Measurements from ENCODE around the gene KCNAB3. TPM values are rescaled to one million over a fixed set of nuclear protein-coding genes. Genes with fewer than 3 reads are reported as not detected.

Gene KCNAB3
- total RNA-seq (2022; extraction: Qiagen RNA extraction), result 1.9 to 2.9 TPM (median 2.7 TPM) in 5 replicates

DNA sequence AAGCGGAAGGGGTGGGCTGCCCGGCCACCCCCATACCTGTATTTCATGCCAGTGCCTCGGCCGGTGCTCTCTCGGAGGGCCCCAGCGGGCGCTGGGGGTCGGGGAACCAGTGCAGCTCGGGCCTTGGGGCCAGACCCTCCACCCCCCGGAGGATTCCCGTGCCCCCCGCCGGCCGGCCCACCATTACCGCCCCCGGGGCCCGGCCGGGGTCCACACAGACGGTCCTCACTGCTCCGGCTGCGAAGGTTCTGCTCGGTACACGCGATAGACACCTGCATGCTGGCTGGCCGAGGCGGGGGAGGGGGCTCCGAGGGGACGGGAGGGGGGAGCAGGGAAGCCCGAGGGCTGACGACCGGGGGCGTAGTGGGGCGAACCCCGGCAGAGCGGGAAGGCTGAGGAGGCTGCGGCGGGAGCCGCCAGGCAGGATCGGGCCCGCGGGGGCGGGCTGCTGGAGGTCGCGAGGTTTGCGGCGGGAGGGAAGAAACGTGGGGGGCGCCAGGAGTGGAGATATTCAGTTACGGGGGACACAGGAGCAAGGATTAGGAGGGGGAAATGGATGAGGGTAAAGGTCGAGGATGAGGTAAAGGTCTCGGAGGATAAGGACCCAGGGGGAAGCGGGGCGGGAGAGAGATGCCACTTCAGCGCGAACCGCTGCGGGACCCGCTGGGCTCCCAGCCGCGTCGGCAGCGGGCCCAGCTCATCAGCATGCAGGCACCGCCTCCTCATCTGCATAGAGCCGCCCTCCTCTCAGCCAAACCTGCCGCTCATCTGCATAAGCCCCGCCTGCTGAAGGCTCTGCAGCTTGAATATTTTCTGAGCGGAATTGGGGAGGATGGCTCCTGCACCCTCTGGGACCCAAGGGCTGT lies at the start of gene KCNAB3:
Gene KCNAB3, minus strand, starts transcription at position 699 of the 866 bp plus-strand sequence. Its CDS starts 421 bp downstream, at position 278.

DNA sequence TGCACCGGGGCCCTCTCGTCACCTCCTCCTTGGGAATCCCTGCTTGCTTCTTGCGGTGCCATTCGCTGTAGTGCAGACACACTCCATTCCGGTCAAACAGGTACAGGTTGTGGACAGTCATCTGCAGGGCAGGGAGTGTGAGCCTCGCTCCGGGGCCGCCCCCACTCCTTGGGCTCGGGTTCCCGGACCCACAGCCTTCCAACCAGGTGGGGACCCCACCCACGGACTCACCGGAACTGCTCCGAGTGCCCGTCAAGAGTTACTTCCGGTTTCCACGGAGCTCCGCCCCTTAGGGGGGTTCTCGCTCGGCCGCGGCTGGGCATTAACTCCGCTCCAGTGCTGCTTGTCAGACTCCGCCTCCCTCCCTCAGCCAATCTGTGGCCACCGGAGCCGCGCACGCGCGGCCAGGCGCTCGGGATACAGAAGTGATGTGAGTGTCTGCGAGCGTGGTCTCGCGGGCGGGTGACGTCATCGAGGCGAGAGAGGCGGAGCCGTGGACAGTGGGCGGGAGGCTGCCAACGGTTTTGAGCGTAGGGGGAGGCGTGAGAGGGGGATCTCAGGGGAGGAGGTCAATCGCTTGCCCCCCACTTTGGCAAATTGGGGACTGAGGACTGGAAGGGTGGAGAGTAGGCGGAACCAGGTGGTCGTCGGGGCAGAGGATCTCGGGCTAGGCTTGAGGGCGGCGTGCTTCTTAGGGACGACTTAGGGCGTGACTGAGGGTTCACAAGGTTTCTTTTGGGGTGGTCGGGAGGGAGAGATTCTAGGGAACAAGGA lies 2.2 kb upstream of the KCNAB3 start, which contains the start of the genes CNTROB and TRAPPC1:
Gene CNTROB, plus strand, starts transcription at position 498 of the 774 bp plus-strand sequence. CDS start 874 bp downstream, outside the sequence.
Gene TRAPPC1, minus strand, starts transcription at position 238 of the 774 bp plus-strand sequence. Its CDS starts 117 bp downstream, at position 121.

DNA sequence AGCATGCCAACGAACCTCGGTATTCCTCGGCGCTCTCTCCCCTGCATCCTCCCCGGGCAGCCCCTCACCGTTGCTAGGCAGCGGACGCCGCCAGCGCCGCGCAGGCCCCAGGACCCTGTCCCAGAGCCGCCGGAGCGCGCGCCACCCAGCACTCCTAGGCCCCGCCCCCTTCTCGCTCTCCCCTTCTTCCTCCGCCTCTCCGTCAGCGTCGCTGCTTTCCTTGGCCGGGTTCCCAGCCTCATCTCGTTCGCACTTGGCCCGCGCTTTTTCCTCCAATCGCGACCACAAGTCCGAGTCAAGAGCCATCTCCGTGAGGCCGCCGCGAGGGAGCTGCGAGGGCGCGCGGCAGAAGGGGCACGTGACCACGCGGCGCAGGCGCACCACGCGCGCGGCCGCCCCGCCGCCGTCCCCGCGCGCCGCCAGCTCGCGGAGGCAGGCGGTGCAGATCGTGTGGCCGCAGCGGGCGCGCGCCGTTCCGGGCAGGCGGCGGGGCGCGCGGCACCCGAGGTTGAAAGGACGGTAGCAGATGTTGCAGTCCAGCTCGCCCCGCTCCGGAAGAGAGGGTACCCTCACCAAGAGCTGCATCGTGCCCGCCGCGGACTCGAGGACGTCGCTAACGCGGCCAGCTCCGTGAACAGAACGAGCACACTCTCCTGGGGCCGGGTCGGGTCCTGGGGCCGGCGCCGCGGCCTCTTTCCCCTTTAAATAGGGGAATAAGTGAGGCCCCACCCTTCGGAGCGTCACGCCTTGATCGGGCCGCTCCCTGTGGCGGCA lies 13.9 kb downstream of the KCNAB3 start, which contains the start of gene RNF227:
Gene RNF227, minus strand, starts transcription at position 679 of the 774 bp plus-strand sequence. Its CDS starts 94 bp downstream, at position 585.

DNA sequence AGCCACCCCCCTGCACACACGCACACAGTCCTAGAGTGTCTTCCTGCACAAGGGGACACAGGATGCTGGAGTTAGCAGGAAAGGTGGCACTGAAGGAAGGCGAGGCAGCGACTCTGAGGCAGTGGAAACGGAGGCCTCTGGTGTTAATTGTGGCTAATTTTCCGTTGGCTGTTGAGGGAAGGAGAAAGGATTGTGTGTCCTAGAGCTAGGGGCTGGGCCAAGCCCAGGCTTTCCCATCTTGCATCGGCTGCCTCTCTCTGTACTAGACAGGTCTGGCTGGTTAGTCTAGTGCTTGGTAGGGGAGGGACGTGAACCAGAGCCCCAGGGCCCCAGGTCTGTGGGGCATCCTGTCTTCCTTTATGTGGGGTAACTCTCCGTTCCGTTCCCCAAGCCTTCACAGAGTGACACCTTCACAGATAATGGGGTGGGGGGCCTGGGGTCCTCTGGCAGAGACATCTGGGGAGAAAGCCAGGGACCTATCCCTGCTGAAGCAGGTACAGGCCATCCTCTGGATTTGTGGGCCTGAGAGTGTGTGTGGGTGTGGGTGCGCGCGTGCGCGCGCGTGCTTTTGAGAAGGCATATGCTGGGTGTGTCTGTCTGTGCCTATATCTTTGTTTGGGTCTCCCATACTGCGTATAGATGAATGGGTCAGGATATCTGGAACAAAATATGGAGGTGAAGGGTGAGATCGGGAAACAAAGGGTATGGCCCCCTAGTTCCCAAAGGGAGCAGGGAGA lies 41.3 kb downstream of the KCNAB3 start, which contains the start of gene CHD3:
Gene CHD3, plus strand, starts transcription at position 606 of the 737 bp plus-strand sequence. CDS start 212 bp downstream, outside the sequence.

Other genes with a start within 250 kb of the KCNAB3 start
- 42.4 to 47.4 TPM (median 42.4 TPM) in 5 replicates for gene TP53, start 242.4 kb downstream of the KCNAB3 start, total RNA-seq (2022; extraction: Qiagen RNA extraction)
- 33.5 to 44.7 TPM (median 38.0 TPM) in 5 replicates for gene WRAP53, start 241.4 kb downstream of the KCNAB3 start, total RNA-seq (2022; extraction: Qiagen RNA extraction)
- 1.1 to 1.4 TPM (median 1.3 TPM) in 5 replicates for gene EFNB3, start 224.7 kb downstream of the KCNAB3 start, total RNA-seq (2022; extraction: Qiagen RNA extraction)
- gene DNAH2, start 212.1 kb downstream of the KCNAB3 start, total RNA-seq (2022; extraction: Qiagen RNA extraction), result 0.01 to 0.08 TPM (median 0.02 TPM) in 5 replicates
- 9.9 to 18.2 TPM (median 14.1 TPM) in 5 replicates for gene KDM6B, start 95.6 kb downstream of the KCNAB3 start, total RNA-seq (2022; extraction: Qiagen RNA extraction)
- gene TMEM88, start 74.8 kb downstream of the KCNAB3 start, total RNA-seq (2022; extraction: Qiagen RNA extraction), result 0.51 to 1.5 TPM (median 0.66 TPM) in 5 replicates
- 139 to 244 TPM (median 211 TPM) in 5 replicates for gene NAA38, start 72.3 kb downstream of the KCNAB3 start, total RNA-seq (2022; extraction: Qiagen RNA extraction)
- 18.7 to 23.0 TPM (median 19.4 TPM) in 5 replicates for gene CYB5D1, start 71.9 kb downstream of the KCNAB3 start, total RNA-seq (2022; extraction: Qiagen RNA extraction)
- gene CHD3, start 41.1 kb downstream of the KCNAB3 start, total RNA-seq (2022; extraction: Qiagen RNA extraction), result 53.0 to 71.6 TPM (median 60.6 TPM) in 5 replicates
- gene RNF227, start 13.6 kb downstream of the KCNAB3 start, total RNA-seq (2022; extraction: Qiagen RNA extraction), result 1.00 to 3.4 TPM (median 1.4 TPM) in 5 replicates
- 302 to 325 TPM (median 321 TPM) in 5 replicates for gene TRAPPC1, start 2.1 kb upstream of the KCNAB3 start, total RNA-seq (2022; extraction: Qiagen RNA extraction)
- 38.2 to 41.1 TPM (median 40.0 TPM) in 5 replicates for gene CNTROB, start 2.4 kb upstream of the KCNAB3 start, total RNA-seq (2022; extraction: Qiagen RNA extraction)
- 0.28 to 0.52 TPM (median 0.36 TPM) in 4 of 5 replicates, not detected in the other for gene GUCY2D, start 72.8 kb upstream of the KCNAB3 start, total RNA-seq (2022; extraction: Qiagen RNA extraction)
- 0.21 to 0.48 TPM (median 0.31 TPM) in 5 replicates for gene ALOX15B, start 109.2 kb upstream of the KCNAB3 start, total RNA-seq (2022; extraction: Qiagen RNA extraction)
- gene ALOX12B, start 157.9 kb upstream of the KCNAB3 start, total RNA-seq (2022; extraction: Qiagen RNA extraction), result 1.2 to 1.6 TPM (median 1.4 TPM) in 5 replicates
- 6.3 to 10.0 TPM (median 6.4 TPM) in 5 replicates for gene ALOXE3, start 188.7 kb upstream of the KCNAB3 start, total RNA-seq (2022; extraction: Qiagen RNA extraction)
- gene HES7, start 194.2 kb upstream of the KCNAB3 start, total RNA-seq (2022; extraction: Qiagen RNA extraction), result 1.6 to 5.3 TPM (median 4.8 TPM) in 5 replicates
- gene PER1, start 222.5 kb upstream of the KCNAB3 start, total RNA-seq (2022; extraction: Qiagen RNA extraction), result 49.3 to 55.5 TPM (median 53.3 TPM) in 5 replicates
- gene VAMP2, start 233.1 kb upstream of the KCNAB3 start, total RNA-seq (2022; extraction: Qiagen RNA extraction), result 23.5 to 31.4 TPM (median 28.1 TPM) in 5 replicates
- 20.0 to 21.8 TPM (median 20.6 TPM) in 5 replicates for gene TMEM107, start 246.5 kb upstream of the KCNAB3 start, total RNA-seq (2022; extraction: Qiagen RNA extraction)

Data from A549 treated with Hydrocortisone at 1 μM for 4 hours (cell line).